ENCODE results near the gene C1QTNF6. TPM values are rescaled to one million over a fixed set of nuclear protein-coding genes. Genes with fewer than 3 reads are reported as not detected.

C1QTNF6 gene
- total RNA-seq, 1 experiment from 2014 or later = 15.2 TPM

DNA sequence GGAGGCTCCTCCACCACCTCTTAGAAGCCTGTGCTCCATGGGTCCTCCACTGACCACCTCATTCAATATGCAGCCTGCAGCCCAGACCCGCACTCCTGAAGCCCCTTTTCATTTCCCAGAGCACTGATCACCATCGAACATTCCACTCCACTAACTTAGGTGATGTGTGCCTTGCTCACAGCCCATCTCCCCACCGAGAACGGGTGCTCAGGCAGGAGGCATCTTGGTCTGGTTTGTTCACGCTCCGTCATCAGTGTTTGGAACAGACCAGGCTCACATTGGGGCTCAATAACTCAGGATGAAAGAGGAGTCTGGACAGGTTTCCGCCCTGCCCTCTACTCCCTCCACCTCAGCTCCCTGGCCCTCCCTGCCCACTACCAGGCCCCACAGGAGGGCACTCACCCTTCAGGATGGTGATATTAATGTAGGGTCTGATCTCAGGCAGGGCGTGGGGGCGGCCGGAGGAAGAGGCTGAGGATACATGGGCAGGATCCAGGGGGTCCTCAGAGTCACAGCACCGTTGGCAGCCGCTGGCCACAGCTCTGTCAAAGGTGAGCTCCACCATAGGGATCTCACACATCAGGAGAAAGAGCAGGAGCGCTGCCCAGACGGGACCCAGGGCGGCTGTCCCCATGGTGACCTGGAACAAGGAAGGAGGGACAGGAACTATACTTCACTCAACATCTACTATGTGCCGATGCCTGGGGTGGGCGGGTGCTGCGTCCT is 3.1 kb downstream of the C1QTNF6 start:
- BruUV-seq (replicated peaks) = no TSS peak
- Histone ChIP-seq H4K20me1 (ENCODE audit: insufficient read depth) (no peaks in the 10 kb centered on the region), H3K27ac (ENCODE audit: low read depth, low read length) (no peak overlapping the region), H3K79me2 (ENCODE audit: insufficient read depth, low read length) (no peaks in the 10 kb centered on the region), H3K9me2 (ENCODE audit: insufficient read depth) (no peaks in the 10 kb centered on the region), H3K4me3 (replicated peaks in 1 of 2; ENCODE audit: low read depth in 1 of 2, low read length in 2 of 2) (no peak overlapping the region), H3K9ac (ENCODE audit: low read length) (no peak overlapping the region), H3K4me2 (ENCODE audit: low read length) (no peak overlapping the region), H2AFZ (ENCODE audit: low read depth, low read length, poor library complexity, severe bottlenecking) (no peak overlapping the region), H3K4me1 (ENCODE audit: control insufficient read depth in 1 of 2, insufficient read depth in 2 of 2, low read length in 2 of 2) (peaks cover 37 to 49% of the 10 kb centered on the region in 2 experiments), H3K27me3 (ENCODE audit: insufficient read depth, low read length) (no peaks in the 10 kb centered on the region), H3K9me3 (ENCODE audit: control insufficient read depth in 1 of 2, insufficient read depth in 1 of 2, low read depth in 1 of 2, low read length in 2 of 2) (no peaks in the 10 kb centered on the region), H3K36me3 (ENCODE audit: control insufficient read depth in 1 of 2, insufficient read depth in 2 of 2, low read length in 2 of 2) (no peaks in the 10 kb centered on the region)
- ATAC-seq (no peak), DNase-seq (ENCODE audit: low read depth, low spot score) (no peak)
- intact Hi-C loops (cut with micrococcal nuclease) = no loop called here
- ChIA-PET CTCF (interaction anchor here (0.6 kb wide), 1 partner anchor 58 kb away, joined by 3 read pairs; no protein-coding TSS in a partner anchor), RAD21 (ENCODE audit: low non-redundant PET in 1 of 2, low total read pairs in 2 of 2, uncharacterized antibody in 2 of 2, unreplicated experiment in 2 of 2) (no interaction called here), POLR2A (no interaction called here)
- TF ChIP-seq YY1 (IDR thresholded peaks at IDR 0.05; ENCODE audit: extremely low read depth, insufficient replicate concordance, low read depth, low read length) = no peak
- TF ChIP-seq CBX3 (IDR thresholded peaks at IDR 0.05; ENCODE audit: low read depth) = no peak
- TF ChIP-seq EGR1 (IDR thresholded peaks at IDR 0.05; ENCODE audit: low read depth) = no peak
- TF ChIP-seq MAX (IDR thresholded peaks at IDR 0.05) = no peak
- TF ChIP-seq REST (IDR thresholded peaks at IDR 0.05; ENCODE audit: low read depth) = no peak
- TF ChIP-seq EZH2phosphoT487 (IDR thresholded peaks at IDR 0.05; ENCODE audit: borderline replicate concordance) = no peak
- no peak for TF ChIP-seq TCF7L2 (IDR thresholded peaks at IDR 0.05; ENCODE audit: borderline replicate concordance, extremely low read depth, insufficient read depth, insufficient read length)
- no peak for TF ChIP-seq SIN3A (IDR thresholded peaks at IDR 0.05; ENCODE audit: low read depth)
- no peak for TF ChIP-seq FOSL1 (IDR thresholded peaks at IDR 0.05; ENCODE audit: low read depth)
- TF ChIP-seq SP1 (IDR thresholded peaks at IDR 0.05; ENCODE audit: low read depth) = no peak
- TF ChIP-seq, protein P1, sequence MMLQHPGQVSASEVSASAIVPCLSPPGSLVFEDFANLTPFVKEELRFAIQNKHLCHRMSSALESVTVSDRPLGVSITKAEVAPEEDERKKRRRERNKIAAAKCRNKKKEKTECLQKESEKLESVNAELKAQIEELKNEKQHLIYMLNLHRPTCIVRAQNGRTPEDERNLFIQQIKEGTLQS (IDR thresholded peaks at IDR 0.05) = no peak
- no peak for TF ChIP-seq POLR2AphosphoS5 (IDR thresholded peaks at IDR 0.05; ENCODE audit: low read depth, low read length)
- no peak for TF ChIP-seq POLR2A (IDR thresholded peaks at IDR 0.05; ENCODE audit: borderline replicate concordance, extremely low read depth, insufficient read depth, insufficient read length)
- no peak for TF ChIP-seq JUND (IDR thresholded peaks at IDR 0.05)
- TF ChIP-seq, protein P2, sequence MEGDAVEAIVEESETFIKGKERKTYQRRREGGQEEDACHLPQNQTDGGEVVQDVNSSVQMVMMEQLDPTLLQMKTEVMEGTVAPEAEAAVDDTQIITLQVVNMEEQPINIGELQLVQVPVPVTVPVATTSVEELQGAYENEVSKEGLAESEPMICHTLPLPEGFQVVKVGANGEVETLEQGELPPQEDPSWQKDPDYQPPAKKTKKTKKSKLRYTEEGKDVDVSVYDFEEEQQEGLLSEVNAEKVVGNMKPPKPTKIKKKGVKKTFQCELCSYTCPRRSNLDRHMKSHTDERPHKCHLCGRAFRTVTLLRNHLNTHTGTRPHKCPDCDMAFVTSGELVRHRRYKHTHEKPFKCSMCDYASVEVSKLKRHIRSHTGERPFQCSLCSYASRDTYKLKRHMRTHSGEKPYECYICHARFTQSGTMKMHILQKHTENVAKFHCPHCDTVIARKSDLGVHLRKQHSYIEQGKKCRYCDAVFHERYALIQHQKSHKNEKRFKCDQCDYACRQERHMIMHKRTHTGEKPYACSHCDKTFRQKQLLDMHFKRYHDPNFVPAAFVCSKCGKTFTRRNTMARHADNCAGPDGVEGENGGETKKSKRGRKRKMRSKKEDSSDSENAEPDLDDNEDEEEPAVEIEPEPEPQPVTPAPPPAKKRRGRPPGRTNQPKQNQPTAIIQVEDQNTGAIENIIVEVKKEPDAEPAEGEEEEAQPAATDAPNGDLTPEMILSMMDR (IDR thresholded peaks at IDR 0.05 in 2 of 3, conservative IDR thresholded peaks at IDR 0.05 in 1 of 3; ENCODE audit: borderline replicate concordance in 1 of 3, insufficient read depth in 1 of 3, low read depth in 2 of 3, low read length in 2 of 3) = no peak
- TF ChIP-seq, protein P3, sequence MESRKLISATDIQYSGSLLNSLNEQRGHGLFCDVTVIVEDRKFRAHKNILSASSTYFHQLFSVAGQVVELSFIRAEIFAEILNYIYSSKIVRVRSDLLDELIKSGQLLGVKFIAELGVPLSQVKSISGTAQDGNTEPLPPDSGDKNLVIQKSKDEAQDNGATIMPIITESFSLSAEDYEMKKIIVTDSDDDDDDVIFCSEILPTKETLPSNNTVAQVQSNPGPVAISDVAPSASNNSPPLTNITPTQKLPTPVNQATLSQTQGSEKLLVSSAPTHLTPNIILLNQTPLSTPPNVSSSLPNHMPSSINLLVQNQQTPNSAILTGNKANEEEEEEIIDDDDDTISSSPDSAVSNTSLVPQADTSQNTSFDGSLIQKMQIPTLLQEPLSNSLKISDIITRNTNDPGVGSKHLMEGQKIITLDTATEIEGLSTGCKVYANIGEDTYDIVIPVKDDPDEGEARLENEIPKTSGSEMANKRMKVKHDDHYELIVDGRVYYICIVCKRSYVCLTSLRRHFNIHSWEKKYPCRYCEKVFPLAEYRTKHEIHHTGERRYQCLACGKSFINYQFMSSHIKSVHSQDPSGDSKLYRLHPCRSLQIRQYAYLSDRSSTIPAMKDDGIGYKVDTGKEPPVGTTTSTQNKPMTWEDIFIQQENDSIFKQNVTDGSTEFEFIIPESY (IDR thresholded peaks at IDR 0.05; ENCODE audit: extremely low read depth, insufficient replicate concordance, low read length) = no peak
- no peak for TF ChIP-seq ELF1 (IDR thresholded peaks at IDR 0.05; ENCODE audit: borderline replicate concordance, low read depth)
- no peak for TF ChIP-seq ZFX (IDR thresholded peaks at IDR 0.05)
- TF ChIP-seq EZH2 (IDR thresholded peaks at IDR 0.05) = no peak
- TF ChIP-seq CEBPB (IDR thresholded peaks at IDR 0.05; ENCODE audit: low read depth) = no peak

Data from HCT116 (cell line).